Neural cell (in vitro differentiated cells): Measurements from ENCODE around the gene BICRA. TPM values are rescaled to one million over a fixed set of nuclear protein-coding genes. Genes with fewer than 3 reads are reported as not detected.

ENCODE experiments used
- H2AFZ ChIP-seq: fragments of 200-600, 300-800 bp; sonication (generic), shearing (Covaris generic); 2 replicates; pipeline ENCODE4 v1.6.0; 2014; ENCODE audit warnings: low read depth, mild to moderate bottlenecking, antibody characterized with exemption, low read length, moderate library complexity
- H3F3A ChIP-seq: fragments of 200-600 bp; shearing (Covaris generic); 2 replicates; pipeline ENCODE4 v1.6.1; 2016; ENCODE audit warnings: mild to moderate bottlenecking, moderate library complexity, mixed read lengths, antibody characterized with exemption, low read length; ENCODE audit not compliant: insufficient read depth, poor library complexity, severe bottlenecking
- H3K27ac ChIP-seq: fragments of 200-600, 300-800 bp; sonication (generic), shearing (Covaris generic); 2 replicates; pipeline ENCODE4 v1.5.1; 2014; ENCODE audit warnings: mild to moderate bottlenecking, low read length, moderate library complexity
- H3K27me3 ChIP-seq: fragments of 300-800, 200-600 bp; sonication (generic), shearing (Covaris generic); 2 replicates; pipeline ENCODE4 v1.6.0; 2014; ENCODE audit warnings: mild to moderate bottlenecking, low read depth, low read length, moderate library complexity; ENCODE audit not compliant: insufficient read depth
- H3K36me3 ChIP-seq: fragments of 300-800, 200-600 bp; sonication (generic), shearing (Covaris generic); 2 replicates; pipeline ENCODE4 v1.5.1; 2014; ENCODE audit warnings: mild to moderate bottlenecking, antibody characterized with exemption, low read length, moderate library complexity; ENCODE audit not compliant: insufficient read depth
- H3K4me2 ChIP-seq: fragments of 300-800, 200-600 bp; sonication (generic), shearing (Covaris generic); 2 replicates; pipeline ENCODE4 v1.6.0; 2014; ENCODE audit warnings: mild to moderate bottlenecking, low read length
- H3K4me3 ChIP-seq: fragments of 300-800, 200-600 bp; sonication (generic), shearing (Covaris generic); 2 replicates; pipeline ENCODE4 v1.5.1; 2014; ENCODE audit warnings: mild to moderate bottlenecking, low read length, moderate library complexity
- H3K79me2 ChIP-seq: fragments of 200-600 bp; shearing (Covaris generic); replicated peaks from 2 replicates; pipeline ENCODE4 v1.6.0; 2014; ENCODE audit warnings: mild to moderate bottlenecking, low read length, moderate library complexity; ENCODE audit not compliant: insufficient read depth
- H3K9ac ChIP-seq: fragments of 300-800, 200-600 bp; sonication (generic), shearing (Covaris generic); 2 replicates; pipeline ENCODE4 v1.6.1; 2016; ENCODE audit warnings: mild to moderate bottlenecking, low read length, mixed read lengths
- H3K9me2 ChIP-seq: fragments of 200-600 bp; shearing (Covaris generic); 2 replicates; pipeline ENCODE4 v1.6.1; 2016; ENCODE audit warnings: mild to moderate bottlenecking, low read length, mixed read lengths; ENCODE audit not compliant: insufficient read depth
- H3K9me3 ChIP-seq: fragments of 200-600, 300-800 bp; sonication (generic), shearing (Covaris generic); 2 replicates; pipeline ENCODE4 v1.6.1; 2016; ENCODE audit warnings: mild to moderate bottlenecking, mixed run types, low read length, moderate library complexity, mixed read lengths
- H4K20me1 ChIP-seq: fragments of 200-600 bp; shearing (Covaris generic); 2 replicates; pipeline ENCODE4 v1.6.1; 2016; ENCODE audit warnings: mild to moderate bottlenecking, mixed run types; ENCODE audit not compliant: insufficient read depth
- EP300 ChIP-seq: fragments of 450-650 bp; conservative IDR thresholded peaks from 2 replicates; pipeline ENCODE4 v1.6.1; 2014; ENCODE audit warnings: antibody characterized with exemption, mild to moderate bottlenecking, moderate library complexity; ENCODE audit not compliant: poor library complexity, severe bottlenecking
- EZH2 ChIP-seq: fragments of 200-600, 300-800 bp; shearing (Covaris generic), sonication (generic); IDR thresholded peaks from 2 replicates; pipeline ENCODE4 v1.6.1; 2014; ENCODE audit warnings: antibody characterized with exemption, low read length, borderline replicate concordance, mild to moderate bottlenecking; ENCODE audit not compliant: insufficient read depth, poor library complexity, severe bottlenecking
- MXI1 ChIP-seq: fragments of 450-650 bp; conservative IDR thresholded peaks from 2 replicates; pipeline ENCODE4 v1.6.1; 2014; ENCODE audit warnings: antibody characterized with exemption, mild to moderate bottlenecking; ENCODE audit not compliant: poor library complexity, severe bottlenecking
- POLR2AphosphoS5 ChIP-seq: IDR thresholded peaks from 2 replicates; pipeline ENCODE4 v1.6.1; 2012
- RAD21 ChIP-seq: fragments of 450-650 bp; conservative IDR thresholded peaks from 2 replicates; pipeline ENCODE4 v1.6.1; 2014; ENCODE audit warnings: antibody characterized with exemption, mild to moderate bottlenecking, moderate library complexity
- SMC3 ChIP-seq: fragments of 450-650 bp; conservative IDR thresholded peaks from 2 replicates; pipeline ENCODE4 v1.6.1; 2014; ENCODE audit warnings: antibody characterized with exemption, mild to moderate bottlenecking, moderate library complexity; ENCODE audit not compliant: poor library complexity
- TAF1 ChIP-seq: IDR thresholded peaks from 2 replicates; pipeline ENCODE4 v1.6.1; 2012; ENCODE audit warnings: low read depth
- polyA plus RNA-seq: library from polyadenylated mRNA; depleted of rRNA; stranded (reverse); fragments of >200 nt; gene quantifications from 2 replicates; pipeline ENCODE4 v1.2.3, GENCODE V29; 2014
- TF ChIP-seq, protein P1 (sequence below): IDR thresholded peaks from 2 replicates; pipeline ENCODE4 v1.6.1; 2012; ENCODE audit warnings: borderline replicate concordance
- TF ChIP-seq, protein P2 (sequence below): fragments of 450-650 bp; IDR thresholded peaks from 2 replicates; pipeline ENCODE4 v1.5.1; 2014; ENCODE audit warnings: antibody characterized with exemption, mild to moderate bottlenecking, moderate library complexity; ENCODE audit not compliant: poor library complexity, severe bottlenecking

Gene BICRA
- polyA plus RNA-seq, 1 donor from 2014 or later, result 0.11 TPM

DNA sequence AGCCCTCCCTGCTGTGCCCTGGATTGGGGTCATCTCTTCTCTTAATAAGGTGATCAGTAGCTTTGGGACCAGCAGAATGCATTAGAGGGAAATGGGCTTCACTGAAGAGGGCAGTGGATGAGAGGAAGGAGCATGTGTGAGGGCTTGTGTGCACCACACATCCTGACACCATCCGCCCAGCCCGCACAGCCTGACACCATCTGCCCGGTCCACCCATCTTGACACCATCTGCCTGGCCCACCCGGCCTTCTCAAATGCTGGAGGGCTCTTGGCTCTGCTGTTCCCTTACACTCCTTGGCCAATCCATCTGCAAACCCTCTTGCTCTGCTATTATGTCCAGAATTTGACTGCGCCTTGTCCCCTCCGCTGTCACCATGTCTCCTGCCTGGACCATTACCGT, 41.8 kb downstream of the BICRA start:
- no peak overlapping the region for H3K4me3 ChIP-seq
- no peak overlapping the region for H3K4me2 ChIP-seq
- no peaks in the 10 kb centered on the region for H4K20me1 ChIP-seq
- no peak overlapping the region for H3K27ac ChIP-seq
- H3F3A ChIP-seq, result no peaks in the 10 kb centered on the region
- peaks cover 11% of the 10 kb centered on the region for H3K36me3 ChIP-seq
- no peak overlapping the region for H3K9ac ChIP-seq
- no peaks in the 10 kb centered on the region for H3K9me2 ChIP-seq
- H3K79me2 ChIP-seq, result peaks cover 40% of the 10 kb centered on the region
- H2AFZ ChIP-seq, result no peak overlapping the region
- H3K27me3 ChIP-seq, result no peaks in the 10 kb centered on the region
- TF ChIP-seq SMC3 (no peak), MXI1 (no peak), EP300 (no peak), POLR2AphosphoS5 (no peak), TAF1 (no peak), RAD21 (no peak), EZH2 (no peak)
- TF ChIP-seq, protein P1, sequence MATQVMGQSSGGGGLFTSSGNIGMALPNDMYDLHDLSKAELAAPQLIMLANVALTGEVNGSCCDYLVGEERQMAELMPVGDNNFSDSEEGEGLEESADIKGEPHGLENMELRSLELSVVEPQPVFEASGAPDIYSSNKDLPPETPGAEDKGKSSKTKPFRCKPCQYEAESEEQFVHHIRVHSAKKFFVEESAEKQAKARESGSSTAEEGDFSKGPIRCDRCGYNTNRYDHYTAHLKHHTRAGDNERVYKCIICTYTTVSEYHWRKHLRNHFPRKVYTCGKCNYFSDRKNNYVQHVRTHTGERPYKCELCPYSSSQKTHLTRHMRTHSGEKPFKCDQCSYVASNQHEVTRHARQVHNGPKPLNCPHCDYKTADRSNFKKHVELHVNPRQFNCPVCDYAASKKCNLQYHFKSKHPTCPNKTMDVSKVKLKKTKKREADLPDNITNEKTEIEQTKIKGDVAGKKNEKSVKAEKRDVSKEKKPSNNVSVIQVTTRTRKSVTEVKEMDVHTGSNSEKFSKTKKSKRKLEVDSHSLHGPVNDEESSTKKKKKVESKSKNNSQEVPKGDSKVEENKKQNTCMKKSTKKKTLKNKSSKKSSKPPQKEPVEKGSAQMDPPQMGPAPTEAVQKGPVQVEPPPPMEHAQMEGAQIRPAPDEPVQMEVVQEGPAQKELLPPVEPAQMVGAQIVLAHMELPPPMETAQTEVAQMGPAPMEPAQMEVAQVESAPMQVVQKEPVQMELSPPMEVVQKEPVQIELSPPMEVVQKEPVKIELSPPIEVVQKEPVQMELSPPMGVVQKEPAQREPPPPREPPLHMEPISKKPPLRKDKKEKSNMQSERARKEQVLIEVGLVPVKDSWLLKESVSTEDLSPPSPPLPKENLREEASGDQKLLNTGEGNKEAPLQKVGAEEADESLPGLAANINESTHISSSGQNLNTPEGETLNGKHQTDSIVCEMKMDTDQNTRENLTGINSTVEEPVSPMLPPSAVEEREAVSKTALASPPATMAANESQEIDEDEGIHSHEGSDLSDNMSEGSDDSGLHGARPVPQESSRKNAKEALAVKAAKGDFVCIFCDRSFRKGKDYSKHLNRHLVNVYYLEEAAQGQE, result no peak
- TF ChIP-seq, protein P2, sequence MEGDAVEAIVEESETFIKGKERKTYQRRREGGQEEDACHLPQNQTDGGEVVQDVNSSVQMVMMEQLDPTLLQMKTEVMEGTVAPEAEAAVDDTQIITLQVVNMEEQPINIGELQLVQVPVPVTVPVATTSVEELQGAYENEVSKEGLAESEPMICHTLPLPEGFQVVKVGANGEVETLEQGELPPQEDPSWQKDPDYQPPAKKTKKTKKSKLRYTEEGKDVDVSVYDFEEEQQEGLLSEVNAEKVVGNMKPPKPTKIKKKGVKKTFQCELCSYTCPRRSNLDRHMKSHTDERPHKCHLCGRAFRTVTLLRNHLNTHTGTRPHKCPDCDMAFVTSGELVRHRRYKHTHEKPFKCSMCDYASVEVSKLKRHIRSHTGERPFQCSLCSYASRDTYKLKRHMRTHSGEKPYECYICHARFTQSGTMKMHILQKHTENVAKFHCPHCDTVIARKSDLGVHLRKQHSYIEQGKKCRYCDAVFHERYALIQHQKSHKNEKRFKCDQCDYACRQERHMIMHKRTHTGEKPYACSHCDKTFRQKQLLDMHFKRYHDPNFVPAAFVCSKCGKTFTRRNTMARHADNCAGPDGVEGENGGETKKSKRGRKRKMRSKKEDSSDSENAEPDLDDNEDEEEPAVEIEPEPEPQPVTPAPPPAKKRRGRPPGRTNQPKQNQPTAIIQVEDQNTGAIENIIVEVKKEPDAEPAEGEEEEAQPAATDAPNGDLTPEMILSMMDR, result no peak
- H3K9me3 ChIP-seq, result no peaks in the 10 kb centered on the region

DNA sequence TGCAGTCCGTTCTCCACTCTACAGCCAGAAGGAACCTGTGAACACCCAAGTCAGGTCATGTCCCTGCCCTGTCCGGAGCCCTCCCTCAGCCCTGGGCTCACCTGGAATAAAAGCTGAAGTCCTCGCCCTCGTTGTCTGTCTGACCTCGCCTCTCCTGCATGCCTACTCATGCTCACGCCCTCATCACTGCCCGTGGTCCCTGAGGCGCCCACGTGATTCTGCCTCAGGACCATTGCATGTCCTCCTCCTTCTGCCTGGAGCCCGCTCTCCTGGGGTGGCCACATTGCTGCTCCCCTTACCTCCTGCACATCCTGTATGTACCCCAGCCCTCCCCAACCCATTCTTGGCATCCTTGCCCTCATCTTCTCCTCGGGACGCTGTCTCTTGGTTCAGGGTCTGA, 42.2 kb downstream of the BICRA start:
- H3K9me3 ChIP-seq, result no peaks in the 10 kb centered on the region
- peaks cover 11% of the 10 kb centered on the region for H3K36me3 ChIP-seq
- no peak for TF ChIP-seq EP300
- no peak for TF ChIP-seq EZH2
- TF ChIP-seq SMC3, result no peak
- TF ChIP-seq POLR2AphosphoS5, result no peak
- no peak for TF ChIP-seq RAD21
- H3K27me3 ChIP-seq, result no peaks in the 10 kb centered on the region
- H4K20me1 ChIP-seq, result no peaks in the 10 kb centered on the region
- H3K27ac ChIP-seq, result no peak overlapping the region
- H3K4me3 ChIP-seq, result no peak overlapping the region
- H3K9ac ChIP-seq, result no peak overlapping the region
- no peak overlapping the region for H3K4me2 ChIP-seq
- no peak overlapping the region for H2AFZ ChIP-seq
- peaks cover 39% of the 10 kb centered on the region for H3K79me2 ChIP-seq
- no peaks in the 10 kb centered on the region for H3F3A ChIP-seq
- H3K9me2 ChIP-seq, result no peaks in the 10 kb centered on the region

DNA sequence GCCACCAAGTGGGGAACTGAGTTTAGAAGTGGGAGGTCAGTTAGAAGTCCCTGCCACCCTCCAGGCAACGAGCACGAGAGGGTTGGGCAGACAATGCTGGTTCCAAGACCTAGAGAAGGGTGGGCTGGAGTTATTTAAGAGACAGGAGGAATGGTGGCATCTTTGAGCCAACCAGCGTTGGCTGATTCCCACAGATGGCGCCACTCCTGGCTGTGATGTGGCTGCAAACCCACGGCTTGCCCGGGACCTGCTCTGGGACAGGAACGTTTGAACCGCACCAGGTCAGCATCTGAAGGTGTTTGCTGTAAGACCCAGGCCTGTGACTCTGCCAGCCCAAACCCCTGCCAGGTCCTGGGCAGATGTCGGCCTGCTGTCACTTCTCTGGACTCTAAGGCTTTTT, 42.8 kb downstream of the BICRA start:
- H3K36me3 ChIP-seq, result peaks cover 10% of the 10 kb centered on the region
- no peak overlapping the region for H3K9ac ChIP-seq
- no peak overlapping the region for H3K4me3 ChIP-seq
- H3K27me3 ChIP-seq, result no peaks in the 10 kb centered on the region
- H3K4me2 ChIP-seq, result no peak overlapping the region
- H4K20me1 ChIP-seq, result no peaks in the 10 kb centered on the region
- peaks cover 35% of the 10 kb centered on the region for H3K79me2 ChIP-seq
- no peak overlapping the region for H3K27ac ChIP-seq
- H2AFZ ChIP-seq, result no peak overlapping the region
- H3K9me2 ChIP-seq, result no peaks in the 10 kb centered on the region
- no peaks in the 10 kb centered on the region for H3F3A ChIP-seq
- H3K9me3 ChIP-seq, result no peaks in the 10 kb centered on the region
- TF ChIP-seq, protein P2, result no peak
- TF ChIP-seq, protein P1, result no peak
- TF ChIP-seq TAF1 (no peak), MXI1 (no peak), SMC3 (no peak)
